Brain microvascular endothelial cell (primary cell): ENCODE measurements around the gene ANKRD9.

Experiments used
- DNase-seq: peaks from one replicate; pipeline ENCODE4 v3.0.0-alpha.2; 2020
- H3K27ac ChIP-seq: fragments of 250-450 bp; sonication (Bioruptor Pico); 2 replicates; pipeline ENCODE4 v1.5.1; 2020; ENCODE audit warnings: mild to moderate bottlenecking, moderate library complexity
- H3K27me3 ChIP-seq: fragments of 250-450 bp; sonication (Bioruptor Pico); replicated peaks from 2 replicates; pipeline ENCODE4 v1.5.1; 2020; ENCODE audit warnings: mild to moderate bottlenecking
- H3K36me3 ChIP-seq: fragments of 250-450 bp; sonication (Bioruptor Pico); replicated peaks from 2 replicates; pipeline ENCODE4 v1.5.1; 2020; ENCODE audit warnings: mild to moderate bottlenecking
- H3K4me3 ChIP-seq: 2 replicates; pipeline ENCODE4 v1.5.1; 2011; ENCODE audit warnings: low read depth, mild to moderate bottlenecking, control low read depth, low read length, moderate library complexity
- in situ Hi-C: cut with HindIII; loops from 2 replicates; pipeline ENCODE4 v1.10.0; 2017; ENCODE audit warnings: low sequenced_read_pairs, low pct_ligation_motif_present
- TF ChIP-seq, protein P1 (sequence below): IDR thresholded peaks from 2 replicates; pipeline ENCODE4 v1.5.1; 2011; ENCODE audit warnings: low read depth, mild to moderate bottlenecking, moderate library complexity, low read length, control low read depth, inconsistent platforms; ENCODE audit errors: missing control alignments

Gene ANKRD9

GRCh38 chr14:102514987-102515733, 5.6 kb upstream of the ANKRD9 start:
- Histone ChIP-seq H3K27ac (no peak overlapping the region), H3K27me3 (no peaks in the 10 kb centered on the region), H3K36me3 (no peaks in the 10 kb centered on the region), H3K4me3 (no peak overlapping the region)
- no peak for DNase-seq
- in situ Hi-C loops, result no loop called here
- TF ChIP-seq, protein P1, sequence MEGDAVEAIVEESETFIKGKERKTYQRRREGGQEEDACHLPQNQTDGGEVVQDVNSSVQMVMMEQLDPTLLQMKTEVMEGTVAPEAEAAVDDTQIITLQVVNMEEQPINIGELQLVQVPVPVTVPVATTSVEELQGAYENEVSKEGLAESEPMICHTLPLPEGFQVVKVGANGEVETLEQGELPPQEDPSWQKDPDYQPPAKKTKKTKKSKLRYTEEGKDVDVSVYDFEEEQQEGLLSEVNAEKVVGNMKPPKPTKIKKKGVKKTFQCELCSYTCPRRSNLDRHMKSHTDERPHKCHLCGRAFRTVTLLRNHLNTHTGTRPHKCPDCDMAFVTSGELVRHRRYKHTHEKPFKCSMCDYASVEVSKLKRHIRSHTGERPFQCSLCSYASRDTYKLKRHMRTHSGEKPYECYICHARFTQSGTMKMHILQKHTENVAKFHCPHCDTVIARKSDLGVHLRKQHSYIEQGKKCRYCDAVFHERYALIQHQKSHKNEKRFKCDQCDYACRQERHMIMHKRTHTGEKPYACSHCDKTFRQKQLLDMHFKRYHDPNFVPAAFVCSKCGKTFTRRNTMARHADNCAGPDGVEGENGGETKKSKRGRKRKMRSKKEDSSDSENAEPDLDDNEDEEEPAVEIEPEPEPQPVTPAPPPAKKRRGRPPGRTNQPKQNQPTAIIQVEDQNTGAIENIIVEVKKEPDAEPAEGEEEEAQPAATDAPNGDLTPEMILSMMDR, result no peak

DNA sequence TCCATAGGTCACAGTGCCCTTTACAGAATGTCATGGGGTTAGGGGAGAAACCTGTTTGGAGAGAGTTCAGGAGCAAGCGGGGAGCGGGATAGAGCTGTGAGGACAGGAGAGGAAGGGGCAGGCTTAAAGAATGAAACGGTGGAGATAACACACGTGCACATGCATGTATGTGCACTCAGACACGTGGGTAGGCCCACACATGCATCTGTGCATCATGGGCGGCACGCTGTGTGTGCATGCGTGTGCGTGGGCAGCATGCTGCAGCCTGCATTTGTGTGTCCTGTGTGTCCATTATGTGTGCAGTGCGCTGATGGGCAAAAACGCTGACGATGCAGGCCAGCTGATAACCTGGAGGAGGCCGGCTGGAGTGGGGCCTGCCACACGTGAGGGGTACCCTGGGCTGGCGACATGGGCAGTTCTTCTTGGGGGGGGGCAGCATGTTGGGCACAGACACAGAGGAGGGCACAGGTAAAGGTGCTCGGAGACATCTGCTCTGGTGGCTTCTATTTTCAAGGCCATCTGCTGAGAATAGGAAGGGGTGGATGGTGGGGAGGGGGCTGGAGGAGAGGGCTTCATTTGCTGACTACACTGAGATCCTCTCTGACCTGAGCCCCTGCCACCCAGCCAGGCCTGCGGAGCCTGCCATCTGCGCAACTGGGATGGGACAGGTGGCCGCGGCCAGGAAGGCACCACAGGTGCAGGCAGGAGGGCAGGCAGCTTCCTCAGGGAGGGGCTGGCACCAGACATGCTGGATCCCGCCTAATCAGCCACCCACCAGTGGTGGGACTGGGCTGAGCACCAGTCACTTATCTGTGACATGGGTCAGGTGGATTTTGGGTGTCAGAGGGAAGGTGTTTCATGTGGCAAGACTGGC, 4.6 kb upstream of the ANKRD9 start:
- TF ChIP-seq, protein P1, result no peak
- Histone ChIP-seq H3K27me3 (no peaks in the 10 kb centered on the region), H3K36me3 (no peaks in the 10 kb centered on the region), H3K27ac (no peak overlapping the region), H3K4me3 (no peak overlapping the region)
- no peak for DNase-seq
- in situ Hi-C loops, result no loop called here

DNA sequence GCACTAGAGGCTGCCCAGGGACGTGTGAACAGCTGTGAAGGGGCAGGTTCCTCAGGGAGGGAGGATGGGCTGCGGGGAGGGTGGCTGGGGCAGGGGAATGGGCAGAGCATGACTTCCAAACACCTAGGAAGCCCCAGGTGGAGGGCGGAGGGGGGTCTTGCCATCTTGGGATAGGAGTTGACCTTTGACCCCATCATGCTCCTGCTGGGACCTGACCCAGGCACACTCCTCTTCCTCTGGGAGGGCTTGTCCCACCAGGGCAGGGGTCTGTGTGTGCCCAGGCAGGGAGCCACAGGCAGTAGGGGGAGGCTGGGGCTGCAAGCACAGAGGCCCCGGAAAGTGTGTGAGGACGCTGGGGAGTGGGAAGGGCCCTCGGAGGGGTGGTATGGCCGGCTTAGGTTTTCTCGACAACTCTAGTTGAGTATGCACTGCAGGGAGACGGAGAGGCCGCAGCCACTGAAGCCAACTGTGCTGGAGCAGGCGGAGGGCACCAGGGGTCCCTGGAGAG, 3.3 kb upstream of the ANKRD9 start:
- Histone ChIP-seq H3K36me3 (no peaks in the 10 kb centered on the region), H3K27me3 (no peaks in the 10 kb centered on the region), H3K27ac (no peak overlapping the region), H3K4me3 (no peak overlapping the region)
- no peak for DNase-seq
- TF ChIP-seq, protein P1, result no peak
- in situ Hi-C loops, result no loop called here

DNA sequence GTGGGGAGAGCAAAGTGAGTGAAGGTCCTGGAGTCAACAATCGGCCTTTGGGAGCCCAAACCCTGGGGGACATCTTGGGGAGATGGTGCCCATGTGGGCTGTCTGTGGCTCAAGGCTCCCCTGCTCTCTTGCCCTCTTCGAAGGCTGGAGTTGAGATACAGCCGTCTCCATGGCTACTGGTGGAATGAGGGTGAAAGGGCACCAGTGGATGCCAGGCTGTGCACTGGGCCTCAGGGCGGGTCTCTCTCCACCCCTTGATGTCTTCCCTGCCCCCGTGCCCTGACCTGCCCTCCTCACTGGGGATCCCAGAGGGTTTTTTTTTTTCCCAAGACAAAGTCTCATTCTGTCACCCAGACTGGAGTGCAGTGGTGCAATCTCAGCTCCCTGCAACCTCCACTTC, 2.0 kb upstream of the ANKRD9 start:
- TF ChIP-seq, protein P1, result no peak

GRCh38 chr14:102510616-102511520, 1.3 kb upstream of the ANKRD9 start:
- H3K27ac ChIP-seq, result no peak overlapping the region
- H3K36me3 ChIP-seq, result no peaks in the 10 kb centered on the region
- in situ Hi-C loops, result no loop called here
- H3K4me3 ChIP-seq, result no peak overlapping the region
- no peak for DNase-seq
- no peaks in the 10 kb centered on the region for H3K27me3 ChIP-seq
- TF ChIP-seq, protein P1, result no peak

More for the DNA sequence above, 2.0 kb upstream of the ANKRD9 start:
- H3K27me3 ChIP-seq, result no peaks in the 10 kb centered on the region
- no peak overlapping the region for H3K27ac ChIP-seq
- H3K36me3 ChIP-seq, result no peaks in the 10 kb centered on the region
- no peak for DNase-seq
- no peak overlapping the region for H3K4me3 ChIP-seq
- in situ Hi-C loops, result no loop called here
